Memory B cell (primary cell): ENCODE measurements around the gene GNAS.

Experiments used
- ATAC-seq: fragments of 150-1000 bp; cut with Tn5 transposase; 2 replicates; pipeline ENCODE4 v1.10.0; 2021; ENCODE audit warnings: low read depth, mild to moderate bottlenecking, moderate library complexity
- DNase-seq, 2 donors: peaks; one replicate each; pipeline ENCODE4 v3.0.0; 2022; ENCODE audit warnings: low spot score in 2 of 2
- H3K27ac Mint-ChIP-seq: one replicate; pipeline ENCODE4 v1.8.0; 2022; ENCODE audit warnings: mild to moderate bottlenecking, moderate library complexity, mixed read lengths
- H3K27me3 Mint-ChIP-seq: one replicate; pipeline ENCODE4 v1.8.0; 2022; ENCODE audit warnings: mixed read lengths
- H3K36me3 Mint-ChIP-seq: one replicate; pipeline ENCODE4 v1.8.0; 2022; ENCODE audit warnings: mild to moderate bottlenecking, mixed read lengths
- H3K4me1 Mint-ChIP-seq: one replicate; pipeline ENCODE4 v1.8.0; 2022; ENCODE audit warnings: mixed read lengths
- H3K4me3 Mint-ChIP-seq: one replicate; pipeline ENCODE4 v1.8.0; 2022; ENCODE audit warnings: mild to moderate bottlenecking, moderate library complexity, mixed read lengths
- H3K9me3 Mint-ChIP-seq: one replicate; pipeline ENCODE4 v1.8.0; 2022; ENCODE audit warnings: mixed read lengths

GNAS gene

GRCh38 chr20:58853466-58853865 lies 950 bp downstream of the GNAS start:
- DNase-seq (no peak), ATAC-seq (no peak)
- Mint-ChIP-seq H3K9me3 (no peaks in the 10 kb centered on the region), H3K27ac (no peak overlapping the region), H3K4me3 (no peak overlapping the region), H3K4me1 (peaks cover 20% of the 10 kb centered on the region), H3K27me3 (peaks cover 20% of the 10 kb centered on the region), H3K36me3 (no peaks in the 10 kb centered on the region)

DNA sequence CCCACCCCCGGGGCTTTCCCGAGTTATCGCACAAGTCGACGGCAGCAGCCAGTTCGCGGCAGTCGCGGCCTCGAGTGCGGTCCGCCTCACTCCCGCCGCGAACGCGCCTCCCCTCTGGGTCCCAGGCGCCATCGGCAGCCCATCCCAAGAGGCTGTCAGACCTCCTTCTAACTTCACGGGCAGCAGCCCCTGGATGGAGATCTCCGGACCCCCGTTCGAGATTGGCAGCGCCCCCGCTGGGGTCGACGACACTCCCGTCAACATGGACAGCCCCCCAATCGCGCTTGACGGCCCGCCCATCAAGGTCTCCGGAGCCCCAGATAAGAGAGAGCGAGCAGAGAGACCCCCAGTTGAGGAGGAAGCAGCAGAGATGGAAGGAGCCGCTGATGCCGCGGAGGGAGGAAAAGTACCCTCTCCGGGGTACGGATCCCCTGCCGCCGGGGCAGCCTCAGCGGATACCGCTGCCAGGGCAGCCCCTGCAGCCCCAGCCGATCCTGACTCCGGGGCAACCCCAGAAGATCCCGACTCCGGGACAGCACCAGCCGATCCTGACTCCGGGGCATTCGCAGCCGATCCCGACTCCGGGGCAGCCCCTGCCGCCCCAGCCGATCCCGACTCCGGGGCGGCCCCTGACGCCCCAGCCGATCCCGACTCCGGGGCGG lies 1.6 kb downstream of the GNAS start:
- Mint-ChIP-seq H3K4me3 (peak overlapping the region; percentile 66), H3K4me1 (peaks cover 20% of the 10 kb centered on the region), H3K27me3 (peaks cover 20% of the 10 kb centered on the region), H3K27ac (no peak overlapping the region), H3K9me3 (no peaks in the 10 kb centered on the region), H3K36me3 (no peaks in the 10 kb centered on the region)
- DNase-seq (no peak), ATAC-seq (no peak)

DNA sequence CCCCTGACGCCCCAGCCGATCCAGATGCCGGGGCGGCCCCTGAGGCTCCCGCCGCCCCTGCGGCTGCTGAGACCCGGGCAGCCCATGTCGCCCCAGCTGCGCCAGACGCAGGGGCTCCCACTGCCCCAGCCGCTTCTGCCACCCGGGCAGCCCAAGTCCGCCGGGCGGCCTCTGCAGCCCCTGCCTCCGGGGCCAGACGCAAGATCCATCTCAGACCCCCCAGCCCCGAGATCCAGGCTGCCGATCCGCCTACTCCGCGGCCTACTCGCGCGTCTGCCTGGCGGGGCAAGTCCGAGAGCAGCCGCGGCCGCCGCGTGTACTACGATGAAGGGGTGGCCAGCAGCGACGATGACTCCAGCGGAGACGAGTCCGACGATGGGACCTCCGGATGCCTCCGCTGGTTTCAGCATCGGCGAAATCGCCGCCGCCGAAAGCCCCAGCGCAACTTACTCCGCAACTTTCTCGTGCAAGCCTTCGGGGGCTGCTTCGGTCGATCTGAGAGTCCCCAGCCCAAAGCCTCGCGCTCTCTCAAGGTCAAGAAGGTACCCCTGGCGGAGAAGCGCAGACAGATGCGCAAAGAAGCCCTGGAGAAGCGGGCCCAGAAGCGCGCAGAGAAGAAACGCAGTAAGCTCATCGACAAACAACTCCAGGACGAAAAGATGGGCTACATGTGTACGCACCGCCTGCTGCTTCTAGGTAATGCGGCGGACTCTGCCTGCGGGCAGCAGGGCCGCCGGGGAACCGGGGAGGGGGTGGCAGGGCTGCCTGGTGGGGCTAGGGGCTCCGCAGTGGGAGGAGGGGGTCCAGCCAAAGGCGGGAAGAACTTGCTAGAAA lies 2.3 kb downstream of the GNAS start:
- H3K27ac Mint-ChIP-seq = no peak overlapping the region
- H3K4me1 Mint-ChIP-seq = peaks cover 20% of the 10 kb centered on the region
- H3K9me3 Mint-ChIP-seq = no peaks in the 10 kb centered on the region
- H3K36me3 Mint-ChIP-seq = no peaks in the 10 kb centered on the region
- DNase-seq = no peak
- ATAC-seq = no peak
- H3K4me3 Mint-ChIP-seq = peak overlapping the region; percentile 34
- H3K27me3 Mint-ChIP-seq = peaks cover 14% of the 10 kb centered on the region

DNA sequence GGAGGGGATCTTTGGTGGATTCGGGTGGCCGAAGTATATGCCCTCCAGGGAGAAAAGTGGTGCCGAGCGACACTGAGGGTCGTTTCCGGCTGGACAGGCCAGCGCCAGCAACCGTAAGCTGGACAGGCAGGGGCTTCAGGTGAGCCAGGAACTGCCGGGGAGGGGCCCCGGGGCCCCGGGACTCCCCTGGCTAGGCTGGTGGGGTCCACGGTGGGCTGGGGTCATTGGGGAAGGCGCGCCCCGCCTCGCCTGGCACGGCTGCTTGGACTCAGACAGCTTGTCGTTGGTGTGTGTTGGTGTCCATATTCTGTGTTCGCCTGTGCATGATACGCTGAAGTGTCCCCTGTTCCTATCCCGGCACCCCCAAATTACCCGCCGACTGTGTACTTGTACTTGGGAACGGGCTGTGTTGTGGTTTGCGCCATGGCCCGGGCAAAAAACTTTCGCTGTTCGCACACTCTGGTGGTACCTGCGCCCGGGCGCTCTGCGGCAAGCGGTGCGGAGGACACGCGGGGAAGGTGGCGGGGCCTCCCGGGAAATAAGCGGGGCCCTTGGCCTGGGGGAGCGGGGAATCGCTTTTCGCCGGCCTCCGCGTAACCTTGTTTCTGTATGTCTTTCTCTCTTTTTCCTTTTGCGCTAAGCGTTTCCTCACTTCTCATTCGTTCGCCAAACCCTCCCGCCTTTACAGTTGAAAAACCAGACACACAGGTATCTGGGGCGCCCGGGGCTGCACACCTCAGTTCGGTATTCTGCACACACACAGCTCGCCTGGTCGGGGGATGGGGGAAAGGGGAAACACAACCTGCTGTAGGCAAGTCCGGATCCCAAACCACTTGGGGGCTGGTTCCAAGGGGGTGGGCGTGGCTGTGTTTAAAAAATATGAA lies 3.2 kb downstream of the GNAS start:
- peak; percentile 30 for ATAC-seq
- no peak for DNase-seq
- Mint-ChIP-seq H3K4me1 (peaks cover 17% of the 10 kb centered on the region), H3K27me3 (peaks cover 12% of the 10 kb centered on the region), H3K27ac (no peak overlapping the region), H3K9me3 (no peaks in the 10 kb centered on the region), H3K36me3 (no peaks in the 10 kb centered on the region), H3K4me3 (peak overlapping the region; percentile 66)

GRCh38 chr20:58863044-58863790 lies 10.7 kb downstream of the GNAS start:
- H3K9me3 Mint-ChIP-seq = no peaks in the 10 kb centered on the region
- ATAC-seq (no peak), DNase-seq (no peak)
- H3K4me3 Mint-ChIP-seq = no peak overlapping the region
- peaks cover 15% of the 10 kb centered on the region for H3K27me3 Mint-ChIP-seq
- H3K36me3 Mint-ChIP-seq = no peaks in the 10 kb centered on the region
- H3K27ac Mint-ChIP-seq = no peak overlapping the region
- no peaks in the 10 kb centered on the region for H3K4me1 Mint-ChIP-seq

DNA sequence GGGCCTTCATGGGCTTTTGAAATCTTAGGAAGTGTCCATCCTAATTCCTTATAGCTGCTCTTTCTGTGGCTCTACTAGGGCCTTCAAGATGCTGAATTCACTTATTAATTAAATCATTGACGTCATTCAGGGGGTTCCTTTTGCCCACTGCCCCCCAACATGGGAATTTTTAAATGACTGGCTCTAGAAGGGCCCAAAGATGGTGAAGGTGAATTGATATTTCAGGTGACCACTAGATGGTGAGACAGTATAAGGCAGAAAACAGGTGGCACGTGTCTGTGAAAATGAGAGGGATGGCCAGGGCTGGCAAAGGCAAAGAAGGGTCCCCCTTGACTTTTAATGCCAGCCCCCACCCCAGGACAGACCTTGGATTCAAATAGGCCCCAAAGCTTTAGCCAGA lies 11.8 kb downstream of the GNAS start:
- DNase-seq = no peak
- Mint-ChIP-seq H3K36me3 (no peaks in the 10 kb centered on the region), H3K9me3 (no peaks in the 10 kb centered on the region), H3K4me3 (no peak overlapping the region), H3K27ac (no peak overlapping the region), H3K27me3 (peaks cover 15% of the 10 kb centered on the region), H3K4me1 (no peaks in the 10 kb centered on the region)
- peak; percentile 56 for ATAC-seq

DNA sequence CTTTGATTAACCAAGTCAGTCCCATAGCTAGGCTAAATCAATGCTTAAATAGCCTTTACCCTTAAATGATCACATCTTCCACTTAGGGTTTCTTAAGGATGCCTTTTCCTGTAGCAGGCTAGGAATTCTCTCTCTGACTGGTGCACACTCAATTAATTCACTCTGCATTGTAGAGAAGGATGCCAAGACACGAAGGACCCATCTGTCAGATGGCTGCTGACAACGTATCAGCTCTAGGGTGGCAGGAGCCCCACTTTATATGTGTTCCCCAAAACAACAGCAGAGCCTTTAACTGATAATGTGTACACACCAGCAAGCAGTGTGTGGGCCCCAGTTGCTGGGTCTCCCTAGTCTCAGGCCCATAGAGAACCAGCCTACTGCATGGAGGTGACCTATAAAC lies 13.3 kb downstream of the GNAS start:
- ATAC-seq = no peak
- no peaks in the 10 kb centered on the region for H3K36me3 Mint-ChIP-seq
- H3K27me3 Mint-ChIP-seq = peaks cover 13% of the 10 kb centered on the region
- no peaks in the 10 kb centered on the region for H3K9me3 Mint-ChIP-seq
- H3K4me1 Mint-ChIP-seq = peaks cover 2% of the 10 kb centered on the region
- no peak overlapping the region for H3K27ac Mint-ChIP-seq
- H3K4me3 Mint-ChIP-seq = no peak overlapping the region
- DNase-seq = no peak

DNA sequence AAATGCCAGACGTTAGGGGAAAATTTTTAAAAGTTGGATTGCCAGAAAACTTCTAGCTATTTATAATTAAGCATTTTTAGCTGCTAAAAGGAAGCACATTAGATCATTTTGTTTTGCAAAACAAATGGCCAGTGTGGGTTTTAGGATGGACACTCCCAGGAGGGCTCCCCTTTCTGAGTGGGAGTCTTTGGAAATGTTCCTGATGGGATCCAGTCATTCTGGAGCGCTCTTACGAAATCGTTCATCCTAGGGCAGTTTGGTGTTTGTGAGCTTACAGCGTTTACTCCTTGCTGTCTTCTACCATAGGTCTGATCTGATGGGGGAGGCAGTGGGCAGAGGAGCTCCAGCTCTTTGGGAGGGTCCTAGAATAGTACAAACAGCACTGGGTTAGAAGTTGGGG lies 14.7 kb downstream of the GNAS start:
- Mint-ChIP-seq H3K4me1 (peaks cover 2% of the 10 kb centered on the region), H3K9me3 (no peaks in the 10 kb centered on the region), H3K4me3 (no peak overlapping the region), H3K27ac (no peak overlapping the region), H3K27me3 (peaks cover 7% of the 10 kb centered on the region), H3K36me3 (no peaks in the 10 kb centered on the region)
- no peak for ATAC-seq
- DNase-seq = no peak

DNA sequence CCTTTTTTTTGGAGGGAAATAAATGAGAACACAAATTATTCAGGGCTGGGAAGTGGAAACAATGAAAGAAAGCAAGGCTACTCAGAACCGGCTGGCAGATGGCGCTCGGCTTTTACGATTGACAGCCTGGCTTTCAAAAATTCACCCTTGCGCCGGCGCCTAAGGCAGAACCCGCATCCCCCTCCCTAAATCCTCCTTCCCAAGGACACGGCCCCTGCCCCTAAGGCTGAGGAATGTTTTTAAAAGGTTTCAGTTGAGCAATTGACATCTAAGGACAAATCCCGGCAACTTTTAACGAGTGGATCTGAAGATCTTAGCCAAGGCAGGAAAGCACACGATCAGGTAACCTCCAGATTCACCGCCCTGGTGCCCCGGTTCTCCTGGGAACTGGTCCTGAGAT lies 16.3 kb downstream of the GNAS start:
- Mint-ChIP-seq H3K27ac (no peak overlapping the region), H3K4me1 (peaks cover 2% of the 10 kb centered on the region), H3K9me3 (no peaks in the 10 kb centered on the region), H3K36me3 (no peaks in the 10 kb centered on the region), H3K27me3 (peaks cover 2% of the 10 kb centered on the region), H3K4me3 (no peak overlapping the region)
- ATAC-seq = no peak
- no peak for DNase-seq

DNA sequence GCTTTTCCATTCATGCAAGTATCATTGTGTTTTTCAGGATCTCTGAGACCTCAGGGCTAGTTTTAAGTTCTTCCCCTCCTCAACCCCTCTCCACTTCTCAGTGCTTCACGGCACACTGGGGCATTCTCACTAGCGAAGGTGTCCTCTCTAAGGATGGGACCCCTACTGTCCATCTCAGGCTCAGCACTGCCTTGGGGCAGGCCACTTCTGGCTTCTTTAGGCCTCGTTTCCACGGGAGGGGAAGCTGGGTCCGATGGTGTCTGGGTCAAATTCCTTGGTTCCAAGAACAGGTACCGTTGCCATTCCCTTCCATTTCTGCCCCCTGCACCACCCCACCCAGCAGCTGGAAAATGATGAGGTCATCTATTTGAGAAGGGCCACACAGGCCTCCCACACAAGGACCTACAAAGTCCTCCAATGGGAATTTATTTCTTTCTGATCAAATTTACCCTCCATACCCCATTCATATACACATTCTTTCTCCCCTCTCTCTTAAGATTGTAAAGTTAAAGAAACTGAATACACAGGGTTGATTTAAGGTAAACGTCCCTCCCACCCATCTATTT lies 17.2 kb downstream of the GNAS start:
- DNase-seq = no peak
- no peaks in the 10 kb centered on the region for H3K9me3 Mint-ChIP-seq
- no peak overlapping the region for H3K4me3 Mint-ChIP-seq
- ATAC-seq = no peak
- peaks cover 4% of the 10 kb centered on the region for H3K4me1 Mint-ChIP-seq
- peaks cover 2% of the 10 kb centered on the region for H3K27me3 Mint-ChIP-seq
- H3K27ac Mint-ChIP-seq = no peak overlapping the region
- H3K36me3 Mint-ChIP-seq = no peaks in the 10 kb centered on the region

DNA sequence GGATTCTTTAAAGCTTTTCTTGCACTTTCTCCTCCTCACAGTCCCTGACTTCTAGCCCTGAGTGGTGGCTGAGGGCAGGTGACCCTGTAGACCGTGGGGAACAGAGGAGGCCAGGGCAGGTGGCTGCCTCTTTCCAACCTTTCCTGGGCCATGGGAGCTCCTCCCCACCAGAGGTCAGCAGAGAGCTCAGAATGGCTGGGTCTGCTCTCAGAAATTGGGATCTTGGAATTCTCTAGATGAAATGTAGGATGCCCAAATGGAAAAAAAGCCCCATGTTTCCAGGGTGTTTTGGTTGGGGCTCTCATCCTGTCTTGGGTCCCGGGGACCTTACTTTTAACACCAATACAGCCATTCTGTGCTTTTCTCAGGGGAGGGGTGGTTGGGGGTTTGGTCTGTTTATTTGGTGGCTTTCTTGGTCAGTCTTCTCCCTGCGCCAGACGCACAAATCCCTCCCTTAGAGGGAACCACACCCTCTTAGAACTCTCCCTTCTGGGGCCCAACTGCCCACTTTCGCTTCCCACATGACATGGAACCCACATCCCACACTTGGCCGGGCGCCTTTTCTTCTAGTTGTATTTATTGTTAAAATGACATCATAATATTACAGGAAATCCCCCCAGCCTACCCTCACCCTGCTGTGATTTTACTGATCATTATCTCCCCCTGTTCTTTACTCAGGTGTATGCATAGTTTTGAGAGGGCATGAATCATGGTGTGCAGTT lies 17.9 kb downstream of the GNAS start:
- peaks cover 4% of the 10 kb centered on the region for H3K4me1 Mint-ChIP-seq
- H3K27me3 Mint-ChIP-seq = peaks cover 2% of the 10 kb centered on the region
- DNase-seq (peak; percentile 49 to 59), ATAC-seq (peak; percentile 81)
- H3K4me3 Mint-ChIP-seq = no peak overlapping the region
- H3K27ac Mint-ChIP-seq = no peak overlapping the region
- H3K36me3 Mint-ChIP-seq = no peaks in the 10 kb centered on the region
- no peaks in the 10 kb centered on the region for H3K9me3 Mint-ChIP-seq

- DNase-seq (no peak), ATAC-seq (no peak)
- H3K4me1 Mint-ChIP-seq = peaks cover 4% of the 10 kb centered on the region
- H3K27me3 Mint-ChIP-seq = peaks cover 2% of the 10 kb centered on the region
- H3K36me3 Mint-ChIP-seq = no peaks in the 10 kb centered on the region
- H3K9me3 Mint-ChIP-seq = no peaks in the 10 kb centered on the region
- H3K4me3 Mint-ChIP-seq = no peak overlapping the region
- no peak overlapping the region for H3K27ac Mint-ChIP-seq
Observed at GRCh38 chr20:58871533-58872102, 19.1 kb downstream of the GNAS start.
